C4-2B (cell line): ENCODE results near the gene UBE2E2.

Experiments
- H3K27ac ChIP-seq: fragments of 450-650 bp; 2 replicates; pipeline ENCODE4 v1.5.1; 2017
- CTCF ChIP-seq: fragments of 450-650 bp; conservative IDR thresholded peaks from 2 replicates; pipeline ENCODE4 v1.5.1; 2017; ENCODE audit warnings: mild to moderate bottlenecking
- ZFX ChIP-seq: fragments of 450-650 bp; IDR thresholded peaks from 2 replicates; pipeline ENCODE4 v1.6.1; 2017

The UBE2E2 gene

GRCh38 chr3:23275814-23276213, 72.7 kb downstream of the UBE2E2 start:
- TF ChIP-seq CTCF (no peak), ZFX (no peak)
- H3K27ac ChIP-seq = no peak overlapping the region

- TF ChIP-seq ZFX (no peak), CTCF (no peak)
- no peak overlapping the region for H3K27ac ChIP-seq
Observed at GRCh38 chr3:23276913-23277658, 74.0 kb downstream of the UBE2E2 start.

- H3K27ac ChIP-seq = no peak overlapping the region
- TF ChIP-seq CTCF (no peak), ZFX (no peak)
Observed at GRCh38 chr3:23277688-23278087, 74.6 kb downstream of the UBE2E2 start.

GRCh38 chr3:23283625-23284024, 80.5 kb downstream of the UBE2E2 start:
- H3K27ac ChIP-seq = no peak overlapping the region
- TF ChIP-seq ZFX (no peak), CTCF (no peak)

GRCh38 chr3:23288286-23288685, 85.2 kb downstream of the UBE2E2 start:
- TF ChIP-seq ZFX (no peak), CTCF (no peak)
- no peak overlapping the region for H3K27ac ChIP-seq

GRCh38 chr3:23288715-23289114, 85.6 kb downstream of the UBE2E2 start:
- no peak overlapping the region for H3K27ac ChIP-seq
- TF ChIP-seq ZFX (no peak), CTCF (no peak)

- TF ChIP-seq CTCF (no peak), ZFX (no peak)
Observed at GRCh38 chr3:23292432-23292831, 89.3 kb downstream of the UBE2E2 start.

More at GRCh38 chr3:23292432-23292831, 89.3 kb downstream of the UBE2E2 start:
- H3K27ac ChIP-seq = no peak overlapping the region
